Immature natural killer cell (primary cell): ENCODE measurements around the gene CHST5. TPM values are rescaled to one million over a fixed set of nuclear protein-coding genes. Genes with fewer than 3 reads are reported as not detected.
"Not testable (repeated sequence)": the region's sequence is repeated elsewhere in the genome, so short reads cannot be mapped to it uniquely, and the experiment has no call there.

ENCODE experiments used
- DNase-seq, 3 donors: peaks; one replicate each; pipeline ENCODE4 v3.0.0; 2022; ENCODE audit warnings: mixed read lengths in 1 of 3
- H3K27ac Mint-ChIP-seq, 6 donors: one replicate each; pipeline ENCODE4 v1.8.0; 2020; ENCODE audit warnings: mixed read lengths in 6 of 6, mild to moderate bottlenecking in 5 of 6, inconsistent platforms in 4 of 6, moderate library complexity in 3 of 6
- H3K27me3 Mint-ChIP-seq, 3 donors: one replicate each; pipeline ENCODE4 v1.8.0; 2020 to 2021; ENCODE audit warnings: low read depth in 3 of 3, mild to moderate bottlenecking in 3 of 3, mixed read lengths in 3 of 3, moderate library complexity in 3 of 3, inconsistent platforms in 1 of 3
- H3K36me3 Mint-ChIP-seq, 3 donors: one replicate each; pipeline ENCODE4 v1.8.0; 2020; ENCODE audit warnings: mixed read lengths in 3 of 3, inconsistent platforms in 2 of 3, mild to moderate bottlenecking in 2 of 3
- H3K4me1 Mint-ChIP-seq, 2 donors: one replicate each; pipeline ENCODE4 v1.8.0; 2020; ENCODE audit warnings: inconsistent platforms in 2 of 2, mild to moderate bottlenecking in 2 of 2, mixed read lengths in 2 of 2, moderate library complexity in 1 of 2
- H3K4me3 Mint-ChIP-seq, 5 donors: one replicate each; pipeline ENCODE4 v1.8.0; 2020; ENCODE audit warnings: mild to moderate bottlenecking in 5 of 5, mixed read lengths in 5 of 5, inconsistent platforms in 3 of 5, moderate library complexity in 3 of 5
- H3K9me3 Mint-ChIP-seq, 6 donors: one replicate each; pipeline ENCODE4 v1.8.0; 2020; ENCODE audit warnings: mild to moderate bottlenecking in 6 of 6, mixed read lengths in 6 of 6, inconsistent platforms in 4 of 6, moderate library complexity in 3 of 6
- polyA plus RNA-seq, 3 donors: library from polyadenylated mRNA; unstranded; fragments of 300-500 nt; fragmentation: Illumina TruSeq; gene quantifications; one replicate each; pipeline ENCODE4 v1.2.3, GENCODE V29; 2021

CHST5 gene
- polyA plus RNA-seq, 3 donors from 2014 or later: not detected

GRCh38 chr16:75538882-75539565, 3.1 kb upstream of the CHST5 start:
- not testable (repeated sequence) for H3K4me1 Mint-ChIP-seq, H3K27me3 Mint-ChIP-seq, H3K4me3 Mint-ChIP-seq, DNase-seq, H3K27ac Mint-ChIP-seq, H3K9me3 Mint-ChIP-seq, H3K36me3 Mint-ChIP-seq

GRCh38 chr16:75537776-75538175, 1.9 kb upstream of the CHST5 start:
- no peak for DNase-seq
- Mint-ChIP-seq H3K27ac (no peak overlapping the region), H3K4me1 (no peaks in the 10 kb centered on the region), H3K9me3 (no peaks in the 10 kb centered on the region), H3K27me3 (no peaks in the 10 kb centered on the region), H3K4me3 (no peak overlapping the region), H3K36me3 (no peaks in the 10 kb centered on the region)

GRCh38 chr16:75535211-75535843, 581 bp downstream of the CHST5 start:
- H3K4me3 Mint-ChIP-seq: no peak overlapping the region
- no peaks in the 10 kb centered on the region for H3K9me3 Mint-ChIP-seq
- H3K4me1 Mint-ChIP-seq: no peaks in the 10 kb centered on the region
- DNase-seq: no peak
- H3K27ac Mint-ChIP-seq: no peak overlapping the region
- peaks cover 0 to 5% (median 0%) of the 10 kb centered on the region in 3 donors for H3K27me3 Mint-ChIP-seq
- no peaks in the 10 kb centered on the region for H3K36me3 Mint-ChIP-seq

- peaks cover 0 to 5% (median 0%) of the 10 kb centered on the region in 3 donors for H3K27me3 Mint-ChIP-seq
- no peak overlapping the region for H3K27ac Mint-ChIP-seq
- H3K4me1 Mint-ChIP-seq: no peaks in the 10 kb centered on the region
- DNase-seq: no peak
- H3K4me3 Mint-ChIP-seq: no peak overlapping the region
- H3K9me3 Mint-ChIP-seq: no peaks in the 10 kb centered on the region
- no peaks in the 10 kb centered on the region for H3K36me3 Mint-ChIP-seq
Measured at GRCh38 chr16:75534560-75535205, 1.2 kb downstream of the CHST5 start.

DNA sequence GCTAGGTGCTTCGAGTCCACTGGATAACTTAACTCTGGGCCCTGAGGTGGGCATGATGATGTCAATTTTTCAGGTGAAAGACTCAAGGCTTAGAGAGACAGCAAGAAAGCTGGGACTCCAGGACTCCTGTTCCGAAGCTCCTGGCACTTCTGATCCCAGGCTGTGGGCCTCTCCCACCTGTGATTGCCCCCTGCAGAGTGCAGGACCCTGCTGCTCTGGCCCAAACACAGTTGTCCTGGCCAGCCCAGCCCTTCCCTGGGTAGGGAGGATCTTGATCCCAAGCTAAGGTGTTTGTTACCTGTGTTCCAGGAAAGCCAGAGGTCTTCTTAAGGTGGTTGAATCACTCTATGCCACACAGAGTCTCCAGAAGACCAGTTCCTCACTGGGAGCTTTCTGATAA, 3.1 kb downstream of the CHST5 start:
- Mint-ChIP-seq H3K27me3 (peaks cover 0 to 5% (median 0%) of the 10 kb centered on the region in 3 donors), H3K4me1 (no peaks in the 10 kb centered on the region), H3K36me3 (no peaks in the 10 kb centered on the region), H3K4me3 (no peak overlapping the region), H3K9me3 (no peaks in the 10 kb centered on the region), H3K27ac (no peak overlapping the region)
- no peak for DNase-seq

DNA sequence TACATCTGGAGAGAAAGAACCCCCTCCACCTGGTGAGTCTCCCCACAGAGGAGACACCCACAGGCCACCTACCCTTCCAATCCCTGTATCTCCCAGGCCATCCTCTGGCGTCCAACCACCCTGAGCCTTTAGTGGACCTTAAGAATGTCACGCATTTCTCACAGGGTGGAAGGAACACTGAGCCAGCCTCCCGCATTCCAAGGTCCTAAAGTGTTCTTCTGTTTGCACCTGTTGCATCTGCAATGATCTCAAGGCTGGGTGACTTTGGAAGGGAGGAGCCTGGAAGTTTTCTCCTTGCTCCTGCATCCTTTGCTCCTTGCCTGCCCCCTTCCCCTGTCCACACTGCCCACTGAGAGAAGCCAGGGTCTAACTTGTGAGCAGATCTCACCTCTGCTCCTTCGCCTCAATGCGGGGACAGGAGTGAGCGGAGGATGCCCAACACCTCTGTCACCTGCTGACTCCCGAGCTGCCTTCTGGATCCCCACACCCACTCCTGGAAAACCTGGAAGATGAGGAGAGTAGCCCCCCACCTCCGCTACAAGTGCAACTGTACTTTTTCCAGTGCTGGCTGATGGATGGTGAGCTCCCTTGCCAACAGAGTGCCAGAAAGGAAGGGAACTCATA, 3.7 kb downstream of the CHST5 start:
- no peak for DNase-seq
- no peaks in the 10 kb centered on the region for H3K4me1 Mint-ChIP-seq
- H3K27me3 Mint-ChIP-seq: peaks cover 0 to 5% (median 0%) of the 10 kb centered on the region in 3 donors
- no peaks in the 10 kb centered on the region for H3K36me3 Mint-ChIP-seq
- no peaks in the 10 kb centered on the region for H3K9me3 Mint-ChIP-seq
- no peak overlapping the region for H3K27ac Mint-ChIP-seq
- no peak overlapping the region for H3K4me3 Mint-ChIP-seq

DNA sequence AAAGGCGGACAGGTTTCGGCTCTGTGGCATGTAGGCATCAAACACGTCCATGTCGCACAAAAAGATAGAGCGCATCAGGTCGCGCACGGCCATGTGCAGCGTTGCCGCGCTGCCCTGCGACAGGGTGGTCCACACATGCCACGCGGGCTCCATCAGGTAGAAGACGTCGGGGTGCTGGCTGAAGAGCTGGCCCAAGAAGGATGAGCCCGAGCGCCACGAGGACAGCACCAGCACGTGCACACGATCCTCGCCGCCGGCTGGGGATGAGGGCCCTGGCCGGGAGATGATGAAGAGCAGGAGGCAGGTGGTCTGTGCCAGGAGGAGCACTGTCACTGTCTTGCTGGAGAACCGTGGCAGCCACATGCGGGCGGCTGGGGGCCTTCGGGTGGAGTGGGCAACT, 5.9 kb downstream of the CHST5 start:
- H3K4me3 Mint-ChIP-seq: no peak overlapping the region

DNA sequence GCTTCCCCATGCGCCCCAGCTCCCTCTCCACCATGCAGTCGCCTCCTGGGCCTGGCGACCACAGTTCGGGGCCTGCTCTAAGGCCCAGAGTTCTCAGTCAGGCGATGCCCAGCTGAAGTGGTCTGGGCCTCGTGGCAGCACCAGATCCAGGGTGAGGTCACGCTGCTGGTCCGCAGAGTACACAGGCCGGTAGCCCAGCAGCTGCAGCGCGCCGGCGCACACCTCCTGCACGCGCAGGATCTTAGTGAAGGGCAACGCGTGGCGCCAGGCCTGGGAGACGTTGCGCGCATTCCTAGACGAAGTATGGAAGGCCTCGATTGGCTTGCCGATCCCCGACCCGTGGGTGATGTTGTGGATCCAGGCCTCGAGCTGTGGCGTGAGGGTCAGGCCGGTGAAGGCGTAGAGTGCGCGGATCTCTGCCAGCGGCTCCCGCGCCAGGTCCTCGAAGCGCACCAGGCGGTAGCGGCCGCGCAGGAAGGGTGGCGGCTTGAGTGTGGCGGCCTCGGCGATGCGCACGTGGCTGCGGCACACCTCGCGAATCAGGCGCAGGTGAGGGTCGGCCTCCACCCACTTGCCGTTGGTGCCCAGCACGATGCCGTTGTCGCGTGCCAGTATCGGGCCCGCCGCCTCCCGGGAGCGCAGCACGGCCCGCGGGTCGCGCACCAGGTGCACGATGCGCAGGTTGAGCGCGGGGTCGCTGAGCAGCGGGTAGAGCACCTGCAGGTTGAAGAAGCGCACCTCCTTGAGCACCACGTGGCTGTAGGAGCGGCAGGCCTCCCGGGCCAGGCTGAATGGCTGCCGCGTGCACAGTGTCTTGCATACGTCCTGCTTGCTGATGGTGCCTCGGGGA, 6.6 kb downstream of the CHST5 start:
- no peak overlapping the region for H3K4me3 Mint-ChIP-seq
- no peaks in the 10 kb centered on the region for H3K36me3 Mint-ChIP-seq
- no peak for DNase-seq
- H3K4me1 Mint-ChIP-seq: no peaks in the 10 kb centered on the region
- H3K9me3 Mint-ChIP-seq: no peaks in the 10 kb centered on the region
- H3K27ac Mint-ChIP-seq: no peak overlapping the region
- H3K27me3 Mint-ChIP-seq: peaks cover 0 to 5% (median 3%) of the 10 kb centered on the region in 3 donors

More for the DNA sequence above, 5.9 kb downstream of the CHST5 start:
- Mint-ChIP-seq H3K27me3 (peaks cover 0 to 5% (median 3%) of the 10 kb centered on the region in 3 donors), H3K9me3 (no peaks in the 10 kb centered on the region), H3K4me1 (no peaks in the 10 kb centered on the region), H3K27ac (no peak overlapping the region), H3K36me3 (no peaks in the 10 kb centered on the region)
- no peak for DNase-seq

- H3K4me1 Mint-ChIP-seq: no peaks in the 10 kb centered on the region
- no peaks in the 10 kb centered on the region for H3K36me3 Mint-ChIP-seq
- H3K27ac Mint-ChIP-seq: no peak overlapping the region
- DNase-seq: no peak
- H3K4me3 Mint-ChIP-seq: no peak overlapping the region
- peaks cover 0 to 5% (median 3%) of the 10 kb centered on the region in 3 donors for H3K27me3 Mint-ChIP-seq
- H3K9me3 Mint-ChIP-seq: no peaks in the 10 kb centered on the region
Measured at GRCh38 chr16:75527825-75528299, 8.0 kb downstream of the CHST5 start.

GRCh38 chr16:75526032-75526790, 9.7 kb downstream of the CHST5 start:
- H3K27ac Mint-ChIP-seq: no peak overlapping the region

GRCh38 chr16:75519175-75519574, 16.7 kb downstream of the CHST5 start:
- Mint-ChIP-seq H3K27ac (no peak overlapping the region), H3K4me3 (no peak overlapping the region), H3K4me1 (peaks cover 15 to 16% of the 10 kb centered on the region in 2 donors), H3K9me3 (no peaks in the 10 kb centered on the region), H3K27me3 (peaks cover 5% of the 10 kb centered on the region in 3 donors), H3K36me3 (no peaks in the 10 kb centered on the region)
- DNase-seq: no peak

More at GRCh38 chr16:75526032-75526790, 9.7 kb downstream of the CHST5 start:
- H3K4me1 Mint-ChIP-seq: no peaks in the 10 kb centered on the region
- H3K4me3 Mint-ChIP-seq: no peak overlapping the region
- DNase-seq: no peak
- H3K27me3 Mint-ChIP-seq: peaks cover 0 to 3% (median 2%) of the 10 kb centered on the region in 3 donors
- no peaks in the 10 kb centered on the region for H3K9me3 Mint-ChIP-seq
- H3K36me3 Mint-ChIP-seq: no peaks in the 10 kb centered on the region

GRCh38 chr16:75516189-75516966, 19.5 kb downstream of the CHST5 start:
- not testable (repeated sequence) for H3K36me3 Mint-ChIP-seq, H3K9me3 Mint-ChIP-seq, H3K27me3 Mint-ChIP-seq, DNase-seq
- H3K27ac Mint-ChIP-seq: peak overlapping the region; percentile 66 to 85 (median 79)
- peak overlapping the region; percentile 71 to 95 (median 82) for H3K4me3 Mint-ChIP-seq
- peaks cover 15 to 16% of the 10 kb centered on the region in 2 donors for H3K4me1 Mint-ChIP-seq
